Heart left ventricle (tissue), 16 donors: Measurements from ENCODE around the gene GGT6. TPM values are rescaled to one million over a fixed set of nuclear protein-coding genes. Genes with fewer than 3 reads are reported as not detected.

Experiments used
- ATAC-seq, 4 donors: fragments of 200-7000 bp; cut with Tn5 transposase; one replicate each; pipeline ENCODE4 v1.9.1; 2020 to 2022; ENCODE audit warnings: moderate library complexity in 4 of 4, mild to moderate bottlenecking in 3 of 4, moderate number of reproducible peaks in 1 of 4
- DNase-seq, 5 donors: peaks; one replicate each; pipeline ENCODE4 v3.0.0-alpha.2; 2020
- H3K27ac ChIP-seq, 12 donors: fragments of 200-600 bp; sonication (generic) in 4 of 12; one replicate each; pipeline versions ENCODE4 v1.5.0 to v1.8.0; 2016 to 2022; ENCODE audit warnings: mild to moderate bottlenecking in 2 of 12
- H3K27me3 ChIP-seq, 9 donors: fragments of 200-600 bp; sonication (generic) in 2 of 9; one replicate each; pipeline versions ENCODE4 v1.5.1 to v1.8.0; 2016 to 2022; ENCODE audit warnings: mild to moderate bottlenecking in 3 of 9
- H3K36me3 ChIP-seq, 9 donors: fragments of 200-600 bp; sonication (generic) in 2 of 9; one replicate each; pipeline versions ENCODE4 v1.5.0 to v1.8.0; 2018 to 2022; ENCODE audit warnings: mild to moderate bottlenecking in 2 of 9
- H3K4me1 ChIP-seq, 12 donors: fragments of 200-600 bp; sonication (generic) in 4 of 12; one replicate each; pipeline versions ENCODE4 v1.5.0 to v1.8.0; 2016 to 2022; ENCODE audit warnings: mild to moderate bottlenecking in 3 of 12
- H3K4me3 ChIP-seq, 12 donors: fragments of 200-600 bp; sonication (generic) in 4 of 12; one replicate each; pipeline versions ENCODE4 v1.5.0 to v1.8.0; 2017 to 2022; ENCODE audit warnings: mild to moderate bottlenecking in 9 of 12, moderate library complexity in 4 of 12
- H3K9me3 ChIP-seq, 12 donors: fragments of 200-600 bp; sonication (generic) in 4 of 12; one replicate each; pipeline versions ENCODE4 v1.5.0 to v1.8.0; 2016 to 2022; ENCODE audit warnings: mild to moderate bottlenecking in 1 of 12
- CTCF ChIP-seq, 12 donors: fragments of 200-600 bp; sonication (generic) in 4 of 12; IDR thresholded peaks; one replicate each; pipeline versions ENCODE4 v1.5.0 to v1.8.0; 2018 to 2022; ENCODE audit warnings: antibody characterized with exemption in 12 of 12, mild to moderate bottlenecking in 5 of 12
- POLR2A ChIP-seq, 2 donors: fragments of 450-650 bp; IDR thresholded peaks; one replicate each; pipeline ENCODE4 v1.6.1; 2017; ENCODE audit warnings: antibody characterized with exemption in 2 of 2, mild to moderate bottlenecking in 2 of 2, moderate library complexity in 2 of 2
- WGBS, 4 donors: extraction: QIAGEN DNeasy Blood & Tissue Kit in 2 of 4; methylation state at CpG; one replicate each; pipeline versions ENCODE4 v1.1.5 to v1.1.7; 2013 to 2018; 5-methylcytosine and 5-hydroxymethylcytosine counted together
- intact Hi-C, 10 donors: fragments of 100-400 bp; cut with DNase I; formaldehyde crosslinking; loops; one replicate each; pipeline versions ENCODE4 v1.11.1 to v1.14.2; 2022
- polyA plus RNA-seq, 2 donors: library from polyadenylated mRNA; stranded (reverse); fragments of 200-250 nt; gene quantifications; one replicate each; pipeline ENCODE4 v1.2.3, GENCODE V29; 2013
- total RNA-seq, 9 donors: library from RNA; depleted of rRNA in 2 of 9; stranded (reverse); fragments of >200 nt in 2 of 9; fragmentation: NEBNext Ultra II Directional in 3 of 9; extraction: Animal tissue kit (Norgen Biotek cat#: 25700) in 3 of 9; gene quantifications; one replicate each; pipeline versions ENCODE4 v1.1.0 to v1.2.4, GENCODE V29; 2016 to 2023
- donor health status: ischemic (EF 13 %, LVEDD 7.1; RV severe dilation, severe dysfunction).
- donor health status: healthy with polysubstance abuse.
- donor health status: DM: no; HTN: yes; CAD: no.
- donor health status: DM: no; HTN: no; CAD: no.
- donor health status: ischemic (EF 25% LVEDD 6.9; RV normal size, moderate dysfunction).
- donor health status: ischemic (EF 25% LVEDD 5.7; RV mildly dilated, moderate dysfunction).
- donor health status: healthy.
- donor health status: DM: yes; HTN: yes; CAD: no.
- donor health status: ischemic (EF 35%, LVEDD 5.7; RV mildly dilated, moderate dysfunction).
- donor health status: nonischemic (EF 11% LVEDD 7.7; RV severe dilation, severe dysfunction).
- donor health status: DM: yes; HTN: yes; CAD: no.
- donor health status: PGD.
- donor health status: ischemic (EF 29% LVEDD 5.4; RV normal size, mild dysfunction).
- donor health status: nonischemic (EF 23%, LVEDD 6.1; RV moderate dilation, normal function).

GGT6 gene
- total and polyA plus RNA-seq, 11 donors = not detected

GRCh38 chr17:4565209-4566141 lies 5.1 kb upstream of the GGT6 start:
- WGBS, 4 donors = 33 to 37% (median 34%) methylated on average over 16 of the region's 16 CpGs
- TF ChIP-seq POLR2A (IDR thresholded peaks at IDR 0.05) = no peak
- peak; percentile 72 to 92 (median 83) for TF ChIP-seq CTCF (IDR thresholded peaks at IDR 0.05)
- intact Hi-C loops = loop anchor here (1.0 to 10.0 kb wide), 8 partner anchors 42 to 329 kb away; partner anchors contain the start of gene C17orf107 (in 1 of the 10)
- no peaks in the 10 kb centered on the region for H3K36me3 ChIP-seq
- peak; percentile 57 to 86 (median 82) for ATAC-seq
- peak in 4 of 5 donors; percentile 57 to 75 (median 68) for DNase-seq
- no peaks in the 10 kb centered on the region for H3K27me3 ChIP-seq
- no peak overlapping the region for H3K4me3 ChIP-seq
- H3K4me1 ChIP-seq = peaks cover 0 to 19% (median 5%) of the 10 kb centered on the region in 12 donors
- H3K27ac ChIP-seq = peak overlapping the region in 3 of 12 donors; percentile 13 to 42 (median 16)
- no peaks in the 10 kb centered on the region for H3K9me3 ChIP-seq

- Histone ChIP-seq H3K27me3 (no peaks in the 10 kb centered on the region), H3K27ac (peak overlapping the region in 4 of 12 donors; percentile 15 to 43 (median 29)), H3K9me3 (no peaks in the 10 kb centered on the region), H3K4me3 (no peak overlapping the region), H3K4me1 (peaks cover 0 to 19% (median 5%) of the 10 kb centered on the region in 12 donors), H3K36me3 (no peaks in the 10 kb centered on the region)
- ATAC-seq (no peak), DNase-seq (peak in 1 of 5 donors; percentile 9)
- TF ChIP-seq CTCF (IDR thresholded peaks at IDR 0.05) = no peak
- no peak for TF ChIP-seq POLR2A (IDR thresholded peaks at IDR 0.05)
- 62 to 72% (median 68%) methylated on average over 8 of the region's 8 CpGs for whole genome bisulfite sequencing, 4 donors
- intact Hi-C loops = loop anchor here in 3 of 10 donors (5.0 to 10.0 kb wide), 3 partner anchors 140 to 333 kb away; partner anchors contain the start of gene C17orf107 (in 1 of the 3)
Observed at GRCh38 chr17:4562015-4562969, 1.9 kb upstream of the GGT6 start.

- Histone ChIP-seq H3K27me3 (no peaks in the 10 kb centered on the region), H3K4me3 (no peak overlapping the region), H3K4me1 (peaks cover 0 to 20% (median 7%) of the 10 kb centered on the region in 12 donors), H3K36me3 (no peaks in the 10 kb centered on the region), H3K27ac (no peak overlapping the region), H3K9me3 (no peaks in the 10 kb centered on the region)
- ATAC-seq (no peak), DNase-seq (peak in 1 of 5 donors; percentile 14)
- TF ChIP-seq CTCF (IDR thresholded peaks at IDR 0.05) = no peak
- intact Hi-C loops = loop anchor here in 3 of 10 donors (5.0 to 10.0 kb wide), 3 partner anchors 139 to 334 kb away; partner anchors contain the start of gene C17orf107 (in 1 of the 3)
- 66 to 70% (median 67%) methylated on average over 6 to 11 of the region's 11 CpGs for WGBS, 4 donors
Observed at GRCh38 chr17:4560837-4561256, 470 bp upstream of the GGT6 start.
